ENCODE data around the gene LIPC. TPM values are rescaled to one million over a fixed set of nuclear protein-coding genes. Genes with fewer than 3 reads are reported as not detected.

The LIPC gene
- total RNA-seq, 4 donors from 2014 or later = 0.28 to 0.51 TPM; not detected in 2

GRCh38 chr15:58430224-58430787 is 1.5 kb upstream of the LIPC start:
- Histone ChIP-seq H3K27me3 (no peaks in the 10 kb centered on the region), H3K4me3 (no peak overlapping the region), H3K27ac (no peak overlapping the region), H3K36me3 (no peaks in the 10 kb centered on the region), H3K4me1 (no peaks in the 10 kb centered on the region), H3K9me3 (no peaks in the 10 kb centered on the region)
- no peak for TF ChIP-seq CTCF (IDR thresholded peaks at IDR 0.05)
- no peak for TF ChIP-seq POLR2A (IDR thresholded peaks at IDR 0.05)
- no peak for DNase-seq
- intact Hi-C loops (cut with DNase I; ENCODE audit: low total_unique reads) = no loop called here

GRCh38 chr15:58432401-58432800 is 610 bp downstream of the LIPC start:
- Histone ChIP-seq H3K9me3 (no peaks in the 10 kb centered on the region), H3K27me3 (no peaks in the 10 kb centered on the region), H3K4me1 (no peaks in the 10 kb centered on the region), H3K27ac (no peak overlapping the region), H3K36me3 (no peaks in the 10 kb centered on the region), H3K4me3 (no peak overlapping the region)
- intact Hi-C loops (cut with DNase I; ENCODE audit: low total_unique reads) = no loop called here
- DNase-seq = no peak
- no peak for TF ChIP-seq POLR2A (IDR thresholded peaks at IDR 0.05)
- TF ChIP-seq CTCF (IDR thresholded peaks at IDR 0.05) = no peak

GRCh38 chr15:58433597-58434333 is 2.0 kb downstream of the LIPC start:
- intact Hi-C loops (cut with DNase I; ENCODE audit: low total_unique reads) = no loop called here
- Histone ChIP-seq H3K4me1 (no peaks in the 10 kb centered on the region), H3K36me3 (no peaks in the 10 kb centered on the region), H3K9me3 (no peaks in the 10 kb centered on the region), H3K27me3 (no peaks in the 10 kb centered on the region), H3K27ac (no peak overlapping the region), H3K4me3 (no peak overlapping the region)
- no peak for DNase-seq
- TF ChIP-seq POLR2A (IDR thresholded peaks at IDR 0.05) (no peak), CTCF (IDR thresholded peaks at IDR 0.05) (no peak)

- no peaks in the 10 kb centered on the region for H3K4me1 ChIP-seq
- no peaks in the 10 kb centered on the region for H3K9me3 ChIP-seq
- H3K36me3 ChIP-seq = no peaks in the 10 kb centered on the region
- no peak overlapping the region for H3K27ac ChIP-seq
- intact Hi-C loops (cut with DNase I; ENCODE audit: low total_unique reads) = no loop called here
- no peak overlapping the region for H3K4me3 ChIP-seq
- no peak for TF ChIP-seq POLR2A (IDR thresholded peaks at IDR 0.05)
- no peaks in the 10 kb centered on the region for H3K27me3 ChIP-seq
- DNase-seq = no peak
Observed at GRCh38 chr15:58434334-58434875, 2.6 kb downstream of the LIPC start.

GRCh38 chr15:58436552-58436951 is 4.8 kb downstream of the LIPC start:
- intact Hi-C loops (cut with DNase I; ENCODE audit: low total_unique reads) = no loop called here
- Histone ChIP-seq H3K27ac (no peak overlapping the region), H3K9me3 (no peaks in the 10 kb centered on the region), H3K4me3 (no peak overlapping the region), H3K36me3 (no peaks in the 10 kb centered on the region), H3K4me1 (no peaks in the 10 kb centered on the region), H3K27me3 (no peaks in the 10 kb centered on the region)
- TF ChIP-seq POLR2A (IDR thresholded peaks at IDR 0.05) = no peak
- TF ChIP-seq CTCF (IDR thresholded peaks at IDR 0.05) = no peak
- DNase-seq = no peak
